NCI-H2081 treated with DMSO at 0.1 percent for 48 hours (cell line): ENCODE results near the gene SLC13A2.

ENCODE experiments used
- DNase-seq: peaks from one replicate; lab custom pipeline; 2025; lab: John Stamatoyannopoulos, UW

Gene SLC13A2

GRCh38 chr17:28492352-28493310 lies 19.2 kb downstream of the SLC13A2 start:
- DNase-seq: no peak

- no peak for DNase-seq
Observed at GRCh38 chr17:28493460-28493859, 20.0 kb downstream of the SLC13A2 start.

GRCh38 chr17:28494445-28495188 lies 21.2 kb downstream of the SLC13A2 start:
- DNase-seq: peak; percentile 3

- no peak for DNase-seq
Observed at GRCh38 chr17:28495635-28496034, 22.2 kb downstream of the SLC13A2 start.

- no peak for DNase-seq
Observed at GRCh38 chr17:28497931-28498330, 24.5 kb downstream of the SLC13A2 start.

- no peak for DNase-seq
Observed at GRCh38 chr17:28498652-28499363, 25.4 kb downstream of the SLC13A2 start.

GRCh38 chr17:28499364-28499664 lies 25.9 kb downstream of the SLC13A2 start:
- no peak for DNase-seq

- DNase-seq: no peak
Observed at GRCh38 chr17:28499684-28500357, 26.4 kb downstream of the SLC13A2 start.

- DNase-seq: no peak
Observed at GRCh38 chr17:28500712-28501379, 27.4 kb downstream of the SLC13A2 start.

GRCh38 chr17:28501421-28502284 lies 28.2 kb downstream of the SLC13A2 start:
- DNase-seq: no peak

- no peak for DNase-seq
Observed at GRCh38 chr17:28503420-28503819, 30.0 kb downstream of the SLC13A2 start.

- DNase-seq: no peak
Observed at GRCh38 chr17:28505986-28506665, 32.7 kb downstream of the SLC13A2 start, which contains the start of gene FOXN1. TSS of gene FOXN1 (plus strand) at chr17:28506348. CDS start at chr17:28523970, 17,622 bp downstream.

GRCh38 chr17:28506763-28507487 lies 33.5 kb downstream of the SLC13A2 start:
- DNase-seq: no peak

GRCh38 chr17:28507567-28508203 lies 34.2 kb downstream of the SLC13A2 start:
- DNase-seq: no peak

GRCh38 chr17:28508211-28508724 lies 34.8 kb downstream of the SLC13A2 start:
- DNase-seq: no peak

- no peak for DNase-seq
Observed at GRCh38 chr17:28509789-28510188, 36.3 kb downstream of the SLC13A2 start.

GRCh38 chr17:28511858-28512461 lies 38.5 kb downstream of the SLC13A2 start:
- no peak for DNase-seq

- no peak for DNase-seq
Observed at GRCh38 chr17:28513476-28513875, 40.0 kb downstream of the SLC13A2 start.
